AG04449 (cell line): ENCODE results near the gene EDN1.

ENCODE experiments used
- CTCF ChIA-PET: fragments of 350-600 bp; formaldehyde crosslinking; extraction: SDS; loops from one replicate; lab custom pipeline; 2021; ENCODE audit warnings: antibody characterized with exemption; lab: Yijun Ruan, JAX
- POLR2A ChIA-PET: fragments of 400-600, 350-600 bp; formaldehyde crosslinking; extraction: SDS; loops from one replicate; lab custom pipeline; 2020; ENCODE audit warnings: antibody characterized with exemption, inconsistent platforms; lab: Yijun Ruan, JAX
- DNase-seq: peaks from one replicate; pipeline ENCODE4 v3.0.0-alpha.2; 2010; ENCODE audit warnings: low read depth, low spot score
- H3K4me3 ChIP-seq: 2 replicates; pipeline ENCODE4 v1.5.1; 2011; ENCODE audit warnings: low read depth, mild to moderate bottlenecking, control low read depth, low read length
- TF ChIP-seq, protein P1 (sequence below): IDR thresholded peaks from one replicate; pipeline ENCODE4 v1.5.1; 2011; ENCODE audit warnings: mild to moderate bottlenecking, moderate library complexity, low read length, control low read depth, inconsistent platforms; ENCODE audit not compliant: insufficient read depth; ENCODE audit errors: missing control alignments

EDN1 gene

DNA sequence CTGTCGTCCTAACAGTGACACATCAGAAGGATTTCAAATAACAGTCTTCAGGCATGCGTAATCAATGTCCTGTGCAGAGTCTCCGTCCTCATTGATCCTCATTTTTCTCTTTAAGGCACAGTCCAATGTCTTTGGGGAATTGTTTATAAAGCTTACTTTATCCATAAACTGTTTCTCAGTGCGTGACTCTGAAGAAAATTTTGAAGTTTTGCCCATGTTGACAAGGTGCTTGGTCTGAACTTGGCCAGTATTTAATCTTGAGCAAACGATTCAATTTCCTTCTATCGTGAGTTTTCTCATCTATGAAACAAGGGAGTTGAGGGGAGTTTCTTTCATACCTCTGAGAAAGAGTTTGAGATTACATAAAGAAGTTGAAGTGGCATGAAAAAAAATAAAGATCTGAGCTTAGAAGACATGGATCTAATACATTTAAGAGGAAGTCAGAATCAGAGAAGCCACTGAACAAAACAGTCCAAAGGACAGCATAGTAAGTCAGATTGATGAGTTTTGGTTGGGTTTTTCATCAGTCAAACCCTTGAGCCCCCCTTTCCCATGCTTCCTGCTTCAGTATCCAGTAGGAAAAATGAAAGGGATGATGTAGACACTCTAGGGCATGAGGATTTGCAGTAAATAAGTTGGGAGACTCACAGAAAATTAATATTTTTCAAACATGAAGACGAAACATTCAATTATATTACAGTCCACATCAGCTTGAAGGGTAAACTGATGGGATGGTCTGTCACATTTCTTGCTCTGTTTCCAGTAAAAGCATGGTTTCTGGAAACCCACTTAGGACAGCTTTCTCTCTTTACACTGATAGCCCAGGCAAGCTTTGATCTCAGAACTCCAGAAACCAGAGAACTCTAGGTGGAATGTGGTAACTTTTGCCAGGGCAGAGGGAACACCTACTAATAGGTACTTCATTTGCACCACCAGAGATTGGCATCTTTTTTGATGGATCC, 8.1 kb downstream of the EDN1 start:
- DNase-seq, result no peak
- TF ChIP-seq, protein P1, sequence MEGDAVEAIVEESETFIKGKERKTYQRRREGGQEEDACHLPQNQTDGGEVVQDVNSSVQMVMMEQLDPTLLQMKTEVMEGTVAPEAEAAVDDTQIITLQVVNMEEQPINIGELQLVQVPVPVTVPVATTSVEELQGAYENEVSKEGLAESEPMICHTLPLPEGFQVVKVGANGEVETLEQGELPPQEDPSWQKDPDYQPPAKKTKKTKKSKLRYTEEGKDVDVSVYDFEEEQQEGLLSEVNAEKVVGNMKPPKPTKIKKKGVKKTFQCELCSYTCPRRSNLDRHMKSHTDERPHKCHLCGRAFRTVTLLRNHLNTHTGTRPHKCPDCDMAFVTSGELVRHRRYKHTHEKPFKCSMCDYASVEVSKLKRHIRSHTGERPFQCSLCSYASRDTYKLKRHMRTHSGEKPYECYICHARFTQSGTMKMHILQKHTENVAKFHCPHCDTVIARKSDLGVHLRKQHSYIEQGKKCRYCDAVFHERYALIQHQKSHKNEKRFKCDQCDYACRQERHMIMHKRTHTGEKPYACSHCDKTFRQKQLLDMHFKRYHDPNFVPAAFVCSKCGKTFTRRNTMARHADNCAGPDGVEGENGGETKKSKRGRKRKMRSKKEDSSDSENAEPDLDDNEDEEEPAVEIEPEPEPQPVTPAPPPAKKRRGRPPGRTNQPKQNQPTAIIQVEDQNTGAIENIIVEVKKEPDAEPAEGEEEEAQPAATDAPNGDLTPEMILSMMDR, result no peak
- ChIA-PET CTCF (interaction anchor here (1.1 to 5.8 kb wide), 5 partner anchors 8 to 305 kb away, joined by 3 to 24 read pairs (median 5); partner anchors contain the start of gene EDN1), POLR2A (no interaction called here)
- no peak overlapping the region for H3K4me3 ChIP-seq

DNA sequence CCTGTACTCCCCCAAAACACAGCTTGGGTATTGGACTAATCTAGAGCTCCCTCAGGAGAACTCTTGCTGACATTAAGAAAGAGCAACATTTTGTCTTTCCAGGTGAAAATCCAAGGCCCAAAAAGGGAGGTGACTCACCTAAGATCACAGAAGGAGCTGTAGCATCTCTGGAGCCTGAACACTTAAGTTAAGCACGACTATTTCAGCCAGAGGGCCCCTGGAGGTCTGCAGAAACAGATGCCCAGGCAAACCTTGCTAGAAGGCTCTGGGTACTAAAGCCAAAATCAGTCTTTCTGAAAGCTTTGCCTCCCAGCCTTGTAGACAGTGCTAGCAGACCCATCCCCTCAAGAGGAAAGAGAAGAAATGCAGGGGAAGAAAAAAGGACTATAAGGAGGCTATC, 8.8 kb downstream of the EDN1 start:
- POLR2A ChIA-PET, result no interaction called here

DNA sequence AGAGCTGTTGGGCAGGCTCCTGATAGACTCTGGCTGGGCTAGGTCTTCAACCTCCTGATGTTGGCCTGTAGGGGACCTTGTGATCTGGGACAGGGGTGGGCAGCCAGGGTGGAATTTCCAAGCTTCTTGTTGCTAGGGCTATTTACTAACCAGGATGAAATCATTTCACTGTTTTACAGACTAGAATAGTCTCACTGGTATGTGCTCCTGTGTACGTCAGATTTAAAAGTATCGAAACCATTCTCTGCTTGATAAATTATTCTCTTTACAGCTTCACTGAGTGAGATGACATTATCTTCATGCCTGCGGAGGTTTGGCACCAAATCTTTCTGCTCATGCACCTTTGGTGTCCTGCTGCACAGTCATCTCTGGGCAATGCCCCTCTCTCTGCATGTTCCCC, 10.9 kb downstream of the EDN1 start:
- POLR2A ChIA-PET, result no interaction called here
- CTCF ChIA-PET, result interaction anchor here (0.7 to 5.8 kb wide), 9 partner anchors 9 to 307 kb away, joined by 3 to 24 read pairs (median 5); partner anchors contain the start of gene EDN1
- TF ChIP-seq, protein P1, result no peak
- no peak overlapping the region for H3K4me3 ChIP-seq
- DNase-seq, result no peak

More for the DNA sequence above, 8.8 kb downstream of the EDN1 start:
- DNase-seq, result no peak
- no peak overlapping the region for H3K4me3 ChIP-seq
- TF ChIP-seq, protein P1, result no peak
- CTCF ChIA-PET, result interaction anchor here (1.7 to 5.8 kb wide), 2 partner anchors 9 to 304 kb away, joined by 5 to 24 read pairs; partner anchors contain the start of gene EDN1

DNA sequence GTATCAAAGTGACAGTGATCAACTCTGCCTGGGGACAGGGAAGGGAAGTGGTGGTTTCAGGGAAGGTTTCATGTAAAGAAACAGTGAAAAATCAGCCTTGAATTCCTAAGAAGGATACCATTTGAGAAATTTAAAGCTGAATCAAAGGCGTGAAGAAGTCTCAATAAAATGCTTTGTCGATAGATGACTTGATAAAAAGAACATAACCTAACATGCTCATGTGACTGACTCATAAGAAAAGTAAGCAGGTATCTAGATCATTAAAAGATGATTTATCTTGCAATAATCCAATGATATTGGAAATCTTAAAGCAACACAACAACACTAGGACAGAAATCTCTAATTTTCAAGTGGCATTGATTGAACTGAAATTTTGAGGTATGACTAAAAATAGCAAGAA, 14.3 kb downstream of the EDN1 start:
- CTCF ChIA-PET, result interaction anchor here (0.8 to 3.4 kb wide), 5 partner anchors 9 to 301 kb away, joined by 3 to 18 read pairs (median 5); no protein-coding TSS in a partner anchor

DNA sequence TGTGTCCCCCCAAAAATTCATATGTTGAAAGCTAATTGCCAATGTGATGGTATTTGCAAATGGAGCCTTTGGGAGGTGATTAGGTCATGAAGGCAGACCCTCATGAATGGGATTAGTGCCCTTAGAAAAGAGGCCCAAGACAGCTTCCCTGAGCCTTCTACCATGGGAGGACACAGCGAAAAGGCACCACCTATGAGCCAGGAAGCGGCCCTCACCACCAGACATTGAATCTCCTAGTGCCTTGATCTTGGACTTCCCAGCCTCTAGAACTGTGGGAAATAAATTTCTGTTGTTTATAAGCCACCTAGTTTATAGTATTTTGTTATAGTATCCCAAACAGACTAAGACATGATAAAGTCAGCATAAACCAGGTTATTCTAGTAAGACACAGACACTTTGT, 18.9 kb downstream of the EDN1 start:
- DNase-seq, result no peak
- ChIA-PET CTCF (interaction anchor here (0.6 to 6.9 kb wide), 7 partner anchors 11 to 296 kb away, joined by 3 to 44 read pairs (median 3); partner anchors contain the start of gene EDN1), POLR2A (no interaction called here)
- H3K4me3 ChIP-seq, result no peak overlapping the region
- TF ChIP-seq, protein P1, result no peak

More for the DNA sequence above, 14.3 kb downstream of the EDN1 start:
- POLR2A ChIA-PET, result no interaction called here
- TF ChIP-seq, protein P1, result no peak
- H3K4me3 ChIP-seq, result no peak overlapping the region
- no peak for DNase-seq

DNA sequence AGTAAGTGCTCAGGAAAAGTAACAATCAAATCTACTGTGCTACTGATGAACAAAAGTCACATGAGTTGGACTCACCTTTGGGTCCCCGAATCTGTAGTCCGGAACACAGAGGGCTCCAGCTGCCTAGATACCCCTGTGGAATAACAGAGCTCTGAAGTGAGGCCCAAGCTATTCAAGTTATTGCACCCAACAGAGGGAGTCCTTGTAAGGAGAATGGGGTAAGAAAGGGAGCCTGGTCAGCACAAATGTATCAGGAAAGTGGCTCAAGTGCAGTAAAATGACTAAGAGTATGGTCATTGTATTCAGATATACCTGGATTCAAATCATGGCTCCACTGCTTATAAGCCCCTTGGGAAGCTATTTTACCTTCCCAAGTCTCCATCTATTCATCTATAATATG, 20.9 kb downstream of the EDN1 start:
- CTCF ChIA-PET, result interaction anchor here (0.8 to 6.9 kb wide), 8 partner anchors 9 to 296 kb away, joined by 3 to 44 read pairs (median 5); partner anchors contain the start of gene EDN1
- POLR2A ChIA-PET, result interaction anchor here (0.6 kb wide), 1 partner anchor 131 kb away, joined by 3 read pairs; no protein-coding TSS in a partner anchor

More for the DNA sequence above, 20.9 kb downstream of the EDN1 start:
- no peak overlapping the region for H3K4me3 ChIP-seq
- no peak for DNase-seq
- TF ChIP-seq, protein P1, result no peak
